NB4 (cell line): ENCODE measurements around the gene ADI1.

Experiments
- CTCF ChIP-seq: IDR thresholded peaks from one replicate; pipeline ENCODE4 v1.5.1; 2012; ENCODE audit warnings: low read depth, low read length
- POLR2A ChIP-seq: IDR thresholded peaks from 2 replicates; pipeline ENCODE4 v1.6.1; 2011; ENCODE audit warnings: mild to moderate bottlenecking; ENCODE audit not compliant: insufficient read length; ENCODE audit errors: extremely low read depth

DNA sequence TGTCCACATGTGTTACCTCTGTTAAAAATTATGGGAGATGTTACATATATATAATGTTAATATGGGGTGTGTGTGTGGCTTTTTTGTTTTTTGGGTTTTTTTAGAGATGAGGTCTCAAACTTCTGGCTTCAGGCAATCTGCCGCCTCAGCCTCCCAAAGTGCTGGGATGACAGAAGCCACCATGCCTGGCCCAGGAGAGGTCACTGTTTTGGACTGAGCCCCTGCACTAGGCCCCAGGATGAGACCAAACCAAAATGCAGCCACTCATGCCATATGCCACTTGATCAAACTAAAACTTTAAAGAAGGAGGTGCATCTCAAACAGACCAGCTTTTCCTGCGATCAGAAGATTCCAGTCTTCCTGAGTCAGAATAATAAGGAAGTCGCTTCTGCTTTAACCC lies 2.5 kb downstream of the ADI1 start:
- TF ChIP-seq CTCF (no peak), POLR2A (no peak)
